Body of pancreas (tissue), 4 donors: ENCODE results near the gene DGCR8. TPM values are rescaled to one million over a fixed set of nuclear protein-coding genes. Genes with fewer than 3 reads are reported as not detected.

Source experiments
- ATAC-seq: fragments of 150-250 bp; one replicate; pipeline ENCODE4 v1.9.1; 2016
- DNase-seq, 4 donors: peaks; one replicate each; pipeline ENCODE4 v3.0.0-alpha.2; 2019
- H3K27ac ChIP-seq, 4 donors: fragments of 200-600 bp; sonication (generic); 1 replicate in 3 of 4; 2 replicates in 1 of 4; pipeline versions ENCODE4 v1.5.1 to v1.6.1; 2016 to 2019; ENCODE audit warnings: mild to moderate bottlenecking in 1 of 4, mixed read lengths in 1 of 4, moderate library complexity in 1 of 4
- H3K27me3 ChIP-seq, 2 donors: fragments of 200-600 bp; sonication (generic); one replicate each; pipeline ENCODE4 v1.6.0; 2016; ENCODE audit warnings: mild to moderate bottlenecking in 1 of 2
- H3K36me3 ChIP-seq, 2 donors: fragments of 200-600 bp; sonication (generic); replicated peaks in 1 of 2; 2 replicates each; pipeline ENCODE4 v1.5.1; 2016; ENCODE audit warnings: low read depth in 2 of 2; ENCODE audit not compliant: insufficient read depth in 1 of 2
- H3K4me1 ChIP-seq: fragments of 200-600 bp; sonication (generic); one replicate; pipeline ENCODE4 v1.6.0; 2016
- H3K4me3 ChIP-seq, 2 donors: fragments of 200-600 bp; sonication (generic); 1 replicate in 1 of 2; 2 replicates in 1 of 2; pipeline ENCODE4 v1.5.1; 2016 to 2019
- H3K9me3 ChIP-seq, 3 donors: fragments of 200-600 bp; sonication (generic); 1 replicate in 2 of 3; 2 replicates in 1 of 3; pipeline ENCODE4 v1.5.1; 2016
- CTCF ChIP-seq, 7 experiments: fragments of 450-650 bp in 4 of 7; fragments of 200-600 bp in 3 of 7; sonication (generic) in 3 of 7; IDR thresholded peaks; one replicate each; pipeline ENCODE4 v1.5.1; 2016 to 2019; ENCODE audit warnings: antibody characterized with exemption in 7 of 7
- POLR2A ChIP-seq, 3 donors: fragments of 450-650 bp; IDR thresholded peaks; one replicate each; pipeline ENCODE4 v1.6.1; 2016; ENCODE audit warnings: antibody characterized with exemption in 3 of 3, mild to moderate bottlenecking in 2 of 3
- WGBS, 2 donors: methylation state at CpG; one replicate each; pipeline ENCODE4 v1.1.5; 2017; 5-methylcytosine and 5-hydroxymethylcytosine counted together
- intact Hi-C: fragments of 100-400 bp; cut with DNase I; formaldehyde crosslinking; loops from one replicate; pipeline ENCODE4 v1.15.1; 2023
- total RNA-seq, 2 donors: library from RNA; depleted of rRNA; stranded (reverse); fragments of >200 nt; gene quantifications; one replicate each; pipeline ENCODE4 v1.1.0, GENCODE V29; 2016

DGCR8 gene
- total RNA-seq, 2 donors from 2014 or later = 25.7 to 53.4 TPM

- TF ChIP-seq CTCF (IDR thresholded peaks at IDR 0.05) = no peak
- no peak for TF ChIP-seq POLR2A (IDR thresholded peaks at IDR 0.05)
- DNase-seq = no peak
- WGBS, 2 donors = 67 to 81% methylated on average over 1 to 20 of the region's 22 CpGs
Observed at GRCh38 chr22:20146777-20147176, 66.7 kb downstream of the DGCR8 start.

GRCh38 chr22:20147237-20147988 is 67.4 kb downstream of the DGCR8 start:
- Histone ChIP-seq H3K27ac (no peak overlapping the region), H3K9me3 (no peaks in the 10 kb centered on the region), H3K4me3 (no peak overlapping the region), H3K36me3 (no peaks in the 10 kb centered on the region), H3K4me1 (no peaks in the 10 kb centered on the region), H3K27me3 (no peaks in the 10 kb centered on the region)
- TF ChIP-seq CTCF (IDR thresholded peaks at IDR 0.05) = no peak
- no peak for TF ChIP-seq POLR2A (IDR thresholded peaks at IDR 0.05)
- ATAC-seq (no peak), DNase-seq (no peak)
- intact Hi-C loops = no loop called here
- 84 to 88% methylated on average over 8 to 10 of the region's 14 CpGs for WGBS, 2 donors

More at GRCh38 chr22:20146777-20147176, 66.7 kb downstream of the DGCR8 start:
- Histone ChIP-seq H3K9me3 (no peaks in the 10 kb centered on the region), H3K27me3 (no peaks in the 10 kb centered on the region), H3K4me3 (no peak overlapping the region), H3K4me1 (no peaks in the 10 kb centered on the region), H3K27ac (no peak overlapping the region), H3K36me3 (no peaks in the 10 kb centered on the region)
- intact Hi-C loops = no loop called here
- ATAC-seq = no peak

- no peaks in the 10 kb centered on the region for H3K4me1 ChIP-seq
- ATAC-seq (no peak), DNase-seq (no peak)
- H3K27me3 ChIP-seq = no peaks in the 10 kb centered on the region
- H3K4me3 ChIP-seq = no peak overlapping the region
- WGBS, 2 donors = 84% methylated on average over 16 of the region's 18 CpGs; no CpG with 5 or more reads in 1 of the 2 donors
- no peak overlapping the region for H3K27ac ChIP-seq
- TF ChIP-seq CTCF (IDR thresholded peaks at IDR 0.05) (no peak), POLR2A (IDR thresholded peaks at IDR 0.05) (no peak)
- H3K36me3 ChIP-seq = no peaks in the 10 kb centered on the region
- H3K9me3 ChIP-seq = no peaks in the 10 kb centered on the region
- intact Hi-C loops = no loop called here
Observed at GRCh38 chr22:20148414-20148813, 68.4 kb downstream of the DGCR8 start.

- no peaks in the 10 kb centered on the region for H3K9me3 ChIP-seq
- no peak overlapping the region for H3K4me3 ChIP-seq
- DNase-seq (no peak), ATAC-seq (no peak)
- H3K36me3 ChIP-seq = no peaks in the 10 kb centered on the region
- H3K27ac ChIP-seq = no peak overlapping the region
- 55 to 67% methylated on average over 11 to 30 of the region's 32 CpGs for WGBS, 2 donors
- no peaks in the 10 kb centered on the region for H3K27me3 ChIP-seq
- intact Hi-C loops = no loop called here
- no peak for TF ChIP-seq CTCF (IDR thresholded peaks at IDR 0.05)
- TF ChIP-seq POLR2A (IDR thresholded peaks at IDR 0.05) = no peak
- H3K4me1 ChIP-seq = no peaks in the 10 kb centered on the region
Observed at GRCh38 chr22:20149257-20150250, 69.5 kb downstream of the DGCR8 start.
